Spleen (tissue), 11 donors: ENCODE results near the gene ABCC3. TPM values are rescaled to one million over a fixed set of nuclear protein-coding genes. Genes with fewer than 3 reads are reported as not detected.
"Not testable (repeated sequence)": the region's sequence is repeated elsewhere in the genome, so short reads cannot be mapped to it uniquely, and the experiment has no call there.

ENCODE experiments used
- DNase-seq: peaks from one replicate; pipeline ENCODE4 v3.0.0-alpha.2; 2020
- H3K27ac ChIP-seq, 8 donors: fragments of 200-600 bp; sonication (generic) in 7 of 8; 1 replicate in 4 of 8; 2 replicates in 4 of 8; pipeline versions ENCODE4 v1.5.0 to v1.8.0; 2016 to 2021; ENCODE audit warnings: inconsistent platforms in 4 of 8, mild to moderate bottlenecking in 4 of 8, moderate library complexity in 1 of 8
- H3K27me3 ChIP-seq, 7 donors: fragments of 200-600 bp; sonication (generic) in 6 of 7; replicated peaks in 1 of 7; 1 replicate in 4 of 7; 2 replicates in 3 of 7; pipeline versions ENCODE4 v1.5.0 to v1.8.0; 2016 to 2021; ENCODE audit warnings: inconsistent platforms in 3 of 7, mild to moderate bottlenecking in 1 of 7
- H3K36me3 ChIP-seq, 6 donors: fragments of 200-600 bp; sonication (generic) in 5 of 6; 1 replicate in 4 of 6; 2 replicates in 2 of 6; pipeline versions ENCODE4 v1.5.0 to v1.8.0; 2016 to 2021; ENCODE audit warnings: inconsistent platforms in 2 of 6
- H3K4me1 ChIP-seq, 6 donors: fragments of 200-600 bp; sonication (generic) in 5 of 6; 1 replicate in 3 of 6; 2 replicates in 3 of 6; pipeline versions ENCODE4 v1.5.0 to v1.8.0; 2016 to 2021; ENCODE audit warnings: inconsistent platforms in 3 of 6
- H3K4me3 ChIP-seq, 8 donors: fragments of 200-600 bp; sonication (generic) in 7 of 8; 1 replicate in 4 of 8; 2 replicates in 4 of 8; pipeline versions ENCODE4 v1.5.0 to v1.8.0; 2016 to 2021; ENCODE audit warnings: inconsistent platforms in 4 of 8, mild to moderate bottlenecking in 4 of 8, moderate library complexity in 2 of 8
- H3K9me3 ChIP-seq, 8 donors: fragments of 200-600 bp; sonication (generic) in 7 of 8; 1 replicate in 4 of 8; 2 replicates in 4 of 8; pipeline versions ENCODE4 v1.5.0 to v1.8.0; 2016 to 2021; ENCODE audit warnings: inconsistent platforms in 4 of 8
- CTCF ChIP-seq, 11 experiments: fragments of 200-600 bp in 7 of 11; fragments of 450-650 bp in 4 of 11; sonication (generic) in 4 of 11; IDR thresholded peaks in 8 of 11; conservative IDR thresholded peaks in 3 of 11; 1 replicate in 7 of 11; 2 replicates in 4 of 11; pipeline versions ENCODE4 v1.4.0 to v1.8.0; 2016 to 2021; ENCODE audit warnings: antibody characterized with exemption in 11 of 11, inconsistent platforms in 4 of 11, mild to moderate bottlenecking in 1 of 11
- POLR2A ChIP-seq, 3 donors: fragments of 450-650 bp; IDR thresholded peaks; one replicate each; pipeline ENCODE4 v1.5.1; 2017; ENCODE audit warnings: antibody characterized with exemption in 3 of 3, mild to moderate bottlenecking in 1 of 3
- POLR2AphosphoS5 ChIP-seq, 3 donors: sonication (generic); formaldehyde crosslinking; IDR thresholded peaks; one replicate each; pipeline ENCODE4 v1.5.1; 2017; ENCODE audit warnings: antibody characterized with exemption in 3 of 3
- WGBS, 5 donors: extraction: QIAGEN DNeasy Blood & Tissue Kit in 3 of 5; methylation state at CpG; one replicate each; pipeline versions ENCODE4 v1.1.5 to v1.1.7; 2013 to 2018; 5-methylcytosine and 5-hydroxymethylcytosine counted together
- intact Hi-C: fragments of 100-400 bp; cut with DNase I; formaldehyde crosslinking; loops from one replicate; pipeline ENCODE4 v1.15.0; 2023; ENCODE audit warnings: low total_unique reads
- polyA plus RNA-seq, 3 donors: library from polyadenylated mRNA; stranded (reverse); fragments of 200-250 nt; gene quantifications; one replicate each; pipeline ENCODE4 v1.2.1, GENCODE V29; 2013
- total RNA-seq, 7 donors: library from RNA; depleted of rRNA in 3 of 7; stranded (reverse); fragments of >200 nt in 3 of 7; fragmentation: NEBNext Ultra II Directional in 4 of 7; extraction: Animal tissue kit (Norgen Biotek cat#: 25700) in 4 of 7; gene quantifications; one replicate each; pipeline versions ENCODE4 v1.1.0 to v1.2.1, GENCODE V29; 2016 to 2021
- donor health status: healthy with polysubstance abuse.
- donor health status: DM: no; HTN: no; CAD: no; lungs with moderate emphysema.
- donor health status: DM: no; HTN: no; CAD: no.
- donor health status: Bipolar disorder and iron deficiency.
- donor health status: healthy.
- donor health status: DM: no; HTN: no; CAD: no.
- donor health status: DM: yes; HTN: yes; CAD: no.

The ABCC3 gene
- total and polyA plus RNA-seq, 10 donors: 8.6 to 37.1 (median 30.0) TPM

- WGBS, 5 donors: 89 to 92% (median 91%) methylated on average over 24 of the region's 24 CpGs
- no peak for TF ChIP-seq POLR2A (IDR thresholded peaks at IDR 0.05)
- H3K27ac ChIP-seq: no peak overlapping the region
- no peaks in the 10 kb centered on the region for H3K9me3 ChIP-seq
- DNase-seq: no peak
- no peak overlapping the region for H3K4me3 ChIP-seq
- no peaks in the 10 kb centered on the region for H3K36me3 ChIP-seq
- peaks cover 0 to 5% (median 0%) of the 10 kb centered on the region in 7 donors for H3K27me3 ChIP-seq
- H3K4me1 ChIP-seq: peaks cover 0 to 7% (median 5%) of the 10 kb centered on the region in 6 donors
- intact Hi-C loops: no loop called here
These were observed 41.6 kb downstream of the ABCC3 start for GRCh38 chr17:50676065-50676975.

GRCh38 chr17:50677851-50678375 is 43.2 kb downstream of the ABCC3 start:
- TF ChIP-seq POLR2A (IDR thresholded peaks at IDR 0.05) (no peak), CTCF (IDR thresholded peaks at IDR 0.05 in 8 of 11, conservative IDR thresholded peaks at IDR 0.05 in 3 of 11) (no peak), POLR2AphosphoS5 (IDR thresholded peaks at IDR 0.05) (no peak)
- H3K9me3 ChIP-seq: no peaks in the 10 kb centered on the region
- WGBS, 5 donors: 88 to 96% (median 93%) methylated on average over 12 of the region's 12 CpGs
- H3K36me3 ChIP-seq: no peaks in the 10 kb centered on the region
- H3K27me3 ChIP-seq: peaks cover 0 to 5% (median 0%) of the 10 kb centered on the region in 7 donors
- no peak overlapping the region for H3K27ac ChIP-seq
- no peak overlapping the region for H3K4me3 ChIP-seq
- H3K4me1 ChIP-seq: peaks cover 0 to 11% (median 8%) of the 10 kb centered on the region in 6 donors
- intact Hi-C loops: no loop called here
- no peak for DNase-seq

- WGBS, 5 donors: 90 to 96% (median 95%) methylated on average over 11 of the region's 11 CpGs
- TF ChIP-seq POLR2A (IDR thresholded peaks at IDR 0.05) (no peak), POLR2AphosphoS5 (IDR thresholded peaks at IDR 0.05) (no peak), CTCF (IDR thresholded peaks at IDR 0.05 in 8 of 11, conservative IDR thresholded peaks at IDR 0.05 in 3 of 11) (no peak)
- Histone ChIP-seq H3K27me3 (peaks cover 0 to 5% (median 0%) of the 10 kb centered on the region in 7 donors), H3K27ac (no peak overlapping the region), H3K36me3 (no peaks in the 10 kb centered on the region), H3K9me3 (no peaks in the 10 kb centered on the region), H3K4me1 (peaks cover 0 to 11% (median 8%) of the 10 kb centered on the region in 6 donors), H3K4me3 (no peak overlapping the region)
- DNase-seq: no peak
- intact Hi-C loops: no loop called here
These were observed 44.4 kb downstream of the ABCC3 start for GRCh38 chr17:50679008-50679544.

- Histone ChIP-seq H3K4me3 (no peak overlapping the region), H3K27me3 (peaks cover 0 to 5% (median 0%) of the 10 kb centered on the region in 7 donors), H3K27ac (no peak overlapping the region), H3K9me3 (no peaks in the 10 kb centered on the region), H3K4me1 (peaks cover 0 to 11% (median 8%) of the 10 kb centered on the region in 6 donors), H3K36me3 (no peaks in the 10 kb centered on the region)
- WGBS, 5 donors: 90 to 96% (median 96%) methylated on average over 5 of the region's 5 CpGs
- no peak for TF ChIP-seq CTCF (IDR thresholded peaks at IDR 0.05 in 8 of 11, conservative IDR thresholded peaks at IDR 0.05 in 3 of 11)
- TF ChIP-seq POLR2A (IDR thresholded peaks at IDR 0.05): no peak
- TF ChIP-seq POLR2AphosphoS5 (IDR thresholded peaks at IDR 0.05): no peak
- intact Hi-C loops: no loop called here
- no peak for DNase-seq
These were observed 45.4 kb downstream of the ABCC3 start for GRCh38 chr17:50680126-50680525.

- peak; percentile 58 for DNase-seq
These were observed 46.0 kb downstream of the ABCC3 start for GRCh38 chr17:50680543-50681262.

More at GRCh38 chr17:50680543-50681262, 46.0 kb downstream of the ABCC3 start:
- Histone ChIP-seq H3K4me1 (peaks cover 0 to 11% (median 8%) of the 10 kb centered on the region in 6 donors), H3K27ac (peak overlapping the region in 4 of 8 donors; percentile 15 to 55 (median 52)), H3K4me3 (peak overlapping the region in 1 of 8 donors; percentile 4)
- H3K9me3 ChIP-seq, intact Hi-C loops, H3K36me3 ChIP-seq, H3K27me3 ChIP-seq: not testable (repeated sequence)
- 63 to 72% (median 67%) methylated on average over 12 of the region's 12 CpGs for WGBS, 5 donors
